Neural cell (in vitro differentiated cells): ENCODE measurements around the gene IL1RL2. TPM values are rescaled to one million over a fixed set of nuclear protein-coding genes. Genes with fewer than 3 reads are reported as not detected.

Experiments used
- H2AFZ ChIP-seq: fragments of 200-600, 300-800 bp; sonication (generic), shearing (Covaris generic); 2 replicates; pipeline ENCODE4 v1.6.0; 2014; ENCODE audit warnings: low read depth, mild to moderate bottlenecking, antibody characterized with exemption, low read length, moderate library complexity
- H3F3A ChIP-seq: fragments of 200-600 bp; shearing (Covaris generic); 2 replicates; pipeline ENCODE4 v1.6.1; 2016; ENCODE audit warnings: mild to moderate bottlenecking, moderate library complexity, mixed read lengths, antibody characterized with exemption, low read length; ENCODE audit not compliant: insufficient read depth, poor library complexity, severe bottlenecking
- H3K27ac ChIP-seq: fragments of 200-600, 300-800 bp; sonication (generic), shearing (Covaris generic); 2 replicates; pipeline ENCODE4 v1.5.1; 2014; ENCODE audit warnings: mild to moderate bottlenecking, low read length, moderate library complexity
- H3K27me3 ChIP-seq: fragments of 300-800, 200-600 bp; sonication (generic), shearing (Covaris generic); 2 replicates; pipeline ENCODE4 v1.6.0; 2014; ENCODE audit warnings: mild to moderate bottlenecking, low read depth, low read length, moderate library complexity; ENCODE audit not compliant: insufficient read depth
- H3K36me3 ChIP-seq: fragments of 300-800, 200-600 bp; sonication (generic), shearing (Covaris generic); 2 replicates; pipeline ENCODE4 v1.5.1; 2014; ENCODE audit warnings: mild to moderate bottlenecking, antibody characterized with exemption, low read length, moderate library complexity; ENCODE audit not compliant: insufficient read depth
- H3K4me2 ChIP-seq: fragments of 300-800, 200-600 bp; sonication (generic), shearing (Covaris generic); 2 replicates; pipeline ENCODE4 v1.6.0; 2014; ENCODE audit warnings: mild to moderate bottlenecking, low read length
- H3K4me3 ChIP-seq: fragments of 300-800, 200-600 bp; sonication (generic), shearing (Covaris generic); 2 replicates; pipeline ENCODE4 v1.5.1; 2014; ENCODE audit warnings: mild to moderate bottlenecking, low read length, moderate library complexity
- H3K79me2 ChIP-seq: fragments of 200-600 bp; shearing (Covaris generic); replicated peaks from 2 replicates; pipeline ENCODE4 v1.6.0; 2014; ENCODE audit warnings: mild to moderate bottlenecking, low read length, moderate library complexity; ENCODE audit not compliant: insufficient read depth
- H3K9ac ChIP-seq: fragments of 300-800, 200-600 bp; sonication (generic), shearing (Covaris generic); 2 replicates; pipeline ENCODE4 v1.6.1; 2016; ENCODE audit warnings: mild to moderate bottlenecking, low read length, mixed read lengths
- H3K9me2 ChIP-seq: fragments of 200-600 bp; shearing (Covaris generic); 2 replicates; pipeline ENCODE4 v1.6.1; 2016; ENCODE audit warnings: mild to moderate bottlenecking, low read length, mixed read lengths; ENCODE audit not compliant: insufficient read depth
- H3K9me3 ChIP-seq: fragments of 200-600, 300-800 bp; sonication (generic), shearing (Covaris generic); 2 replicates; pipeline ENCODE4 v1.6.1; 2016; ENCODE audit warnings: mild to moderate bottlenecking, mixed run types, low read length, moderate library complexity, mixed read lengths
- H4K20me1 ChIP-seq: fragments of 200-600 bp; shearing (Covaris generic); 2 replicates; pipeline ENCODE4 v1.6.1; 2016; ENCODE audit warnings: mild to moderate bottlenecking, mixed run types; ENCODE audit not compliant: insufficient read depth
- CTCF ChIP-seq: fragments of 450-650 bp; IDR thresholded peaks from 2 replicates; pipeline ENCODE4 v1.5.1; 2014; ENCODE audit warnings: antibody characterized with exemption, mild to moderate bottlenecking, moderate library complexity; ENCODE audit not compliant: poor library complexity, severe bottlenecking
- EP300 ChIP-seq: fragments of 450-650 bp; conservative IDR thresholded peaks from 2 replicates; pipeline ENCODE4 v1.6.1; 2014; ENCODE audit warnings: antibody characterized with exemption, mild to moderate bottlenecking, moderate library complexity; ENCODE audit not compliant: poor library complexity, severe bottlenecking
- EZH2 ChIP-seq: fragments of 200-600, 300-800 bp; shearing (Covaris generic), sonication (generic); IDR thresholded peaks from 2 replicates; pipeline ENCODE4 v1.6.1; 2014; ENCODE audit warnings: antibody characterized with exemption, low read length, borderline replicate concordance, mild to moderate bottlenecking; ENCODE audit not compliant: insufficient read depth, poor library complexity, severe bottlenecking
- MXI1 ChIP-seq: fragments of 450-650 bp; conservative IDR thresholded peaks from 2 replicates; pipeline ENCODE4 v1.6.1; 2014; ENCODE audit warnings: antibody characterized with exemption, mild to moderate bottlenecking; ENCODE audit not compliant: poor library complexity, severe bottlenecking
- POLR2AphosphoS5 ChIP-seq: IDR thresholded peaks from 2 replicates; pipeline ENCODE4 v1.6.1; 2012
- RAD21 ChIP-seq: fragments of 450-650 bp; conservative IDR thresholded peaks from 2 replicates; pipeline ENCODE4 v1.6.1; 2014; ENCODE audit warnings: antibody characterized with exemption, mild to moderate bottlenecking, moderate library complexity
- REST ChIP-seq: IDR thresholded peaks from 2 replicates; pipeline ENCODE4 v1.6.1; 2012; ENCODE audit warnings: borderline replicate concordance
- SMC3 ChIP-seq: fragments of 450-650 bp; conservative IDR thresholded peaks from 2 replicates; pipeline ENCODE4 v1.6.1; 2014; ENCODE audit warnings: antibody characterized with exemption, mild to moderate bottlenecking, moderate library complexity; ENCODE audit not compliant: poor library complexity
- TAF1 ChIP-seq: IDR thresholded peaks from 2 replicates; pipeline ENCODE4 v1.6.1; 2012; ENCODE audit warnings: low read depth
- polyA plus RNA-seq: library from polyadenylated mRNA; depleted of rRNA; stranded (reverse); fragments of >200 nt; gene quantifications from 2 replicates; pipeline ENCODE4 v1.2.3, GENCODE V29; 2014

Gene IL1RL2
- polyA plus RNA-seq, 1 donor from 2014 or later, result not detected

- H3K9me2 ChIP-seq, result no peaks in the 10 kb centered on the region
- H2AFZ ChIP-seq, result no peak overlapping the region
- no peak overlapping the region for H3K4me3 ChIP-seq
- H3K9ac ChIP-seq, result no peak overlapping the region
- no peaks in the 10 kb centered on the region for H4K20me1 ChIP-seq
- TF ChIP-seq REST (no peak), MXI1 (no peak), EZH2 (no peak), TAF1 (no peak), EP300 (no peak), SMC3 (no peak), POLR2AphosphoS5 (no peak), CTCF (no peak), RAD21 (no peak)
- H3K27me3 ChIP-seq, result no peaks in the 10 kb centered on the region
- H3K4me2 ChIP-seq, result no peak overlapping the region
- no peaks in the 10 kb centered on the region for H3K36me3 ChIP-seq
- H3K9me3 ChIP-seq, result no peaks in the 10 kb centered on the region
- no peaks in the 10 kb centered on the region for H3F3A ChIP-seq
- H3K27ac ChIP-seq, result no peak overlapping the region
- H3K79me2 ChIP-seq, result no peaks in the 10 kb centered on the region
These were observed 39.3 kb downstream of the IL1RL2 start for GRCh38 chr2:102226171-102226570.

- Histone ChIP-seq H3K27me3 (no peaks in the 10 kb centered on the region), H3K27ac (no peak overlapping the region), H3K79me2 (no peaks in the 10 kb centered on the region), H3K36me3 (no peaks in the 10 kb centered on the region), H3K9me3 (no peaks in the 10 kb centered on the region), H3K9me2 (no peaks in the 10 kb centered on the region), H2AFZ (no peak overlapping the region), H3K4me2 (no peak overlapping the region), H3K4me3 (no peak overlapping the region), H3K9ac (no peak overlapping the region), H3F3A (no peaks in the 10 kb centered on the region), H4K20me1 (no peaks in the 10 kb centered on the region)
- TF ChIP-seq POLR2AphosphoS5 (no peak), EP300 (no peak), REST (no peak), TAF1 (no peak), MXI1 (no peak), RAD21 (no peak), EZH2 (no peak), CTCF (no peak), SMC3 (no peak)
These were observed 40.0 kb downstream of the IL1RL2 start for GRCh38 chr2:102226612-102227391.
